HEK293T (cell line): ENCODE results near the gene TSKU.

Experiments
- CTCF ChIA-PET: fragments of 350-600 bp; formaldehyde crosslinking; extraction: SDS; loops from one replicate; lab custom pipeline; 2021; ENCODE audit warnings: antibody characterized with exemption, inconsistent platforms; lab: Yijun Ruan, JAX
- POLR2A ChIA-PET: fragments of 350-600 bp; formaldehyde crosslinking; extraction: SDS; loops from one replicate; lab custom pipeline; 2020; ENCODE audit warnings: antibody characterized with exemption, inconsistent platforms; lab: Yijun Ruan, JAX
- DNase-seq: peaks from one replicate; pipeline ENCODE4 v3.0.0; 2012; ENCODE audit warnings: mixed read lengths; ENCODE audit errors: extremely low spot score
- ARNT ChIP-seq: fragments of 450-650 bp; IDR thresholded peaks from 2 replicates; pipeline ENCODE4 v1.6.1; 2017; ENCODE audit warnings: mild to moderate bottlenecking
- BHLHE40 ChIP-seq: fragments of 450-650 bp; IDR thresholded peaks from 2 replicates; pipeline ENCODE4 v1.6.1; 2016; ENCODE audit warnings: mild to moderate bottlenecking, moderate library complexity, borderline replicate concordance
- CTBP1 ChIP-seq: fragments of 450-650 bp; IDR thresholded peaks from 2 replicates; pipeline ENCODE4 v1.6.1; 2016; ENCODE audit warnings: borderline replicate concordance
- ELF4 ChIP-seq: fragments of 450-650 bp; IDR thresholded peaks from 2 replicates; pipeline ENCODE4 v1.6.1; 2017; ENCODE audit warnings: antibody characterized with exemption
- FOXA1 ChIP-seq: fragments of 450-650 bp; IDR thresholded peaks from 2 replicates; pipeline ENCODE4 v1.6.1; 2016; ENCODE audit warnings: mild to moderate bottlenecking
- FOXK2 ChIP-seq: fragments of 450-650 bp; IDR thresholded peaks from 2 replicates; pipeline ENCODE4 v1.6.1; 2016; ENCODE audit warnings: mild to moderate bottlenecking
- FOXM1 ChIP-seq: fragments of 450-650 bp; IDR thresholded peaks from 2 replicates; pipeline ENCODE4 v1.6.1; 2017; ENCODE audit warnings: mild to moderate bottlenecking, borderline replicate concordance
- HDGF ChIP-seq: fragments of 450-650 bp; IDR thresholded peaks from 2 replicates; pipeline ENCODE4 v1.6.1; 2017; ENCODE audit warnings: antibody characterized with exemption, borderline replicate concordance
- L3MBTL2 ChIP-seq: fragments of 450-650 bp; conservative IDR thresholded peaks from 2 replicates; pipeline ENCODE4 v1.6.1; 2016; ENCODE audit warnings: mild to moderate bottlenecking
- LEF1 ChIP-seq: fragments of 450-650 bp; IDR thresholded peaks from 2 replicates; pipeline ENCODE4 v1.6.1; 2017; ENCODE audit warnings: mild to moderate bottlenecking, borderline replicate concordance
- NFRKB ChIP-seq: fragments of 450-650 bp; IDR thresholded peaks from 2 replicates; pipeline ENCODE4 v1.6.1; 2016; ENCODE audit warnings: mild to moderate bottlenecking, moderate library complexity
- SP1 ChIP-seq: fragments of 450-650 bp; IDR thresholded peaks from 2 replicates; pipeline ENCODE4 v1.6.1; 2017
- SUZ12 ChIP-seq: fragments of 450-650 bp; IDR thresholded peaks from 2 replicates; pipeline ENCODE4 v1.6.1; 2016; ENCODE audit warnings: mild to moderate bottlenecking
- TARDBP ChIP-seq: fragments of 450-650 bp; IDR thresholded peaks from 2 replicates; pipeline ENCODE4 v1.6.1; 2016
- ZNF384 ChIP-seq: fragments of 450-650 bp; IDR thresholded peaks from 2 replicates; pipeline ENCODE4 v1.6.1; 2016
- TF ChIP-seq, protein P1 (sequence below): fragments of 450-650 bp; IDR thresholded peaks from 2 replicates; pipeline ENCODE4 v1.6.1; 2016

The TSKU gene

DNA sequence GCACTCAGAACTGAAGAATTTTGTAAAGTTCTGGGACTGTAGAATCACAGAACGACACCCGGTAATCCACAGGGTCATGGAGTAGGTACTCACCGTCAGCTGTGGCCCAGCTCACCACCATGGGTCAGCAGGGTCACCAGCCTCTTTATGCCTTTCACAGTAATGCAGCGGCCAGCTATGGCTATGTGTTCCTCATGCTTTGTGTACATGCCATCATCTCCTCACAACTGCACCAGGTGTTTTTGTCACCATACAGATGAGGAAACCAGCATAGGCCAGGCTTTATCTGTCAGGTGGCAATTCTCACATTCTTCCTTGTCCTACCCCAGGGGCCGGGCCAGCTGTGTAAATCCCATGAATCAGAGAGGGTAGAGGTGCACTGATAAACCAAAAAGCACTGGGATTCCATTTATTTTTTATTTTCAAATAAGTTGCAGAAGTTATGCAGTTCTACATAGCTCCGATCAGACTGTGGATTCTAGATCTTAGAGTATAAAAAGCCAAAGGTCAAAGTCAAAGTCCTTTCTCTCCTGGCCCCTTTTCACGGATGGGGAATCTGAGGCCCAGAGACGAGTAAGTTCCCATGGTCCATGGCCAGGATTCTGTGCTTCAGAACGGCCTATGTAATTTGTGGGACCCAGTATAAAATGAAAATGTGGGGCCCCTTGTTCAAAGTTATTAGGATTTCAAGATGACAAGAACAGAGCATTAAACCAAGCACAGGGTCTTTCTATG is 17.5 kb downstream of the TSKU start:
- CTCF ChIA-PET = interaction anchor here (1.3 to 4.0 kb wide), 3 partner anchors 66 to 118 kb away, joined by 5 to 20 read pairs (median 16); no protein-coding TSS in a partner anchor
- no peak for DNase-seq
- no peak for TF ChIP-seq ELF4
- no peak for TF ChIP-seq SUZ12
- no peak for TF ChIP-seq BHLHE40
- TF ChIP-seq FOXM1 = no peak
- no peak for TF ChIP-seq FOXK2
- TF ChIP-seq SP1 = no peak
- no peak for TF ChIP-seq FOXA1
- TF ChIP-seq, protein P1, sequence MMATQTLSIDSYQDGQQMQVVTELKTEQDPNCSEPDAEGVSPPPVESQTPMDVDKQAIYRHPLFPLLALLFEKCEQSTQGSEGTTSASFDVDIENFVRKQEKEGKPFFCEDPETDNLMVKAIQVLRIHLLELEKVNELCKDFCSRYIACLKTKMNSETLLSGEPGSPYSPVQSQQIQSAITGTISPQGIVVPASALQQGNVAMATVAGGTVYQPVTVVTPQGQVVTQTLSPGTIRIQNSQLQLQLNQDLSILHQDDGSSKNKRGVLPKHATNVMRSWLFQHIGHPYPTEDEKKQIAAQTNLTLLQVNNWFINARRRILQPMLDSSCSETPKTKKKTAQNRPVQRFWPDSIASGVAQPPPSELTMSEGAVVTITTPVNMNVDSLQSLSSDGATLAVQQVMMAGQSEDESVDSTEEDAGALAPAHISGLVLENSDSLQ = no peak
- no peak for TF ChIP-seq ZNF384
- POLR2A ChIA-PET = no interaction called here

DNA sequence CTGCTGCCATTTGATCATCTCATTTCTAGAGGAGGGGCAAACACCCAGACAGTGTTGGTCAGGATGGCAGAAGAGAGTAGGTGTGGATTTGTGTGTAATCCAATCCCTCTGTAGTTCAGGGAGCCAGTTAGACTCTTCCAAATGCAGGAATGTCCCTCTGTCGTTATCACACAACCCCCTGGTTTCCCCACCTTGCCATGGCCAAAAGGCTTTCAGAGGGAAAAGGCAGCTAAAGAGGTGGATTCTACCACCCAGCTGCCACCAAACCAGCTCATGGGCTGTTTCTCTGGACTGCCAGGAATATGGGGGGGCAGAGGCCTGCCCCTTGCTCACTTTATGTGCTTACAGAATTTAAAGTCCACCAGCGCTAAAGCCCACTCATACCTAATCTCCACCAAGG is 18.1 kb downstream of the TSKU start:
- no peak for DNase-seq
- TF ChIP-seq NFRKB = no peak
- TF ChIP-seq ELF4 = no peak
- TF ChIP-seq ZNF384 = no peak
- no peak for TF ChIP-seq HDGF
- TF ChIP-seq FOXA1 = no peak
- TF ChIP-seq FOXM1 = no peak
- no peak for TF ChIP-seq ARNT
- TF ChIP-seq CTBP1 = no peak
- ChIA-PET CTCF (interaction anchor here (1.3 to 1.8 kb wide), 2 partner anchors 79 to 117 kb away, joined by 5 to 6 read pairs; no protein-coding TSS in a partner anchor), POLR2A (no interaction called here)

DNA sequence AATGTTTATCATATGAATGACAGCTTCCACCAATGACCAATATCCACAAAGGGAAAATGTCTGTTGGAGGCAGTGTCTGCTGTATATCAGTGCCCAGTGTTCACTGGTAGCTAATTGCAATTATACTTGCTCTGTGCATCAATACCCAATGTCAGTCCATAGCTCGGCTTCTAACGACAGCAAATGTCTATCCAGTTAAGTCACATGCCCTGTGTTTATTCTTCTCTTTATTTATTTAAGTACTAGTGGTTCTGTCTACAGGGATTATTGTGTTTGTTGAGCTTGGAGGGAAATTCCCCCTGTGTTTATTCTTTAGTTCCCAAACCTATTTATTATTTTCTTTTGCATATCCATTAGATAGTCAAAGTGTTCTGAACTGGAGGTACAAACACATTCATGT is 18.6 kb downstream of the TSKU start:
- ChIA-PET POLR2A (interaction anchor here (0.6 kb wide), 1 partner anchor 59 kb away, joined by 3 read pairs; no protein-coding TSS in a partner anchor), CTCF (interaction anchor here (1.3 to 1.8 kb wide), 2 partner anchors 80 to 117 kb away, joined by 5 to 6 read pairs; no protein-coding TSS in a partner anchor)
- DNase-seq = no peak
- TF ChIP-seq CTBP1 = no peak
- TF ChIP-seq SUZ12 = no peak
- no peak for TF ChIP-seq ELF4
- no peak for TF ChIP-seq FOXA1
- TF ChIP-seq SP1 = no peak
- TF ChIP-seq ARNT = no peak
- TF ChIP-seq LEF1 = no peak
- TF ChIP-seq HDGF = no peak
- TF ChIP-seq NFRKB = no peak

DNA sequence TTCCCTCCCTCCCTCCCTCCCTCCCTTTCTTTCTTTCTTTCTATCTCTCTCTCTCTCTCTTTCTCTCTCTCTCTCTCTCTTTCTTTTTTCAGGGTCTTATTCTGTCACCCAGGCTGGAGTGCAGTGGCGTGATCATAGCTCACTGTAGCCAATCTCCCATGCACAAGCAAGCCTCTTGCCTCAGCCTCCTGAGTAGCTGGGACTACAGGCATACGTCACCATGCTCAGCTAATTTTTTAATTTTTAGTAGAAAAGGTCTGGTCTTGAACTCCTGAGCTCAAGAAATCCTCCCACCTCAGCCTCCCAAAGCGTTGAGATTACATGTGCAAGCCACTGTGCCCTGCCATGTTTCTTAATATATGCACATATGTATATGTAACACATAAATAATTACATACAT is 19.0 kb downstream of the TSKU start:
- ChIA-PET CTCF (interaction anchor here (1.0 to 1.8 kb wide), 3 partner anchors 68 to 117 kb away, joined by 3 to 6 read pairs (median 5); no protein-coding TSS in a partner anchor), POLR2A (interaction anchor here (0.6 kb wide), 1 partner anchor 60 kb away, joined by 3 read pairs; no protein-coding TSS in a partner anchor)
- DNase-seq = no peak
- TF ChIP-seq NFRKB (no peak), HDGF (no peak), ARNT (no peak), L3MBTL2 (no peak), ELF4 (no peak), ZNF384 (no peak)
- TF ChIP-seq, protein P1 = no peak

DNA sequence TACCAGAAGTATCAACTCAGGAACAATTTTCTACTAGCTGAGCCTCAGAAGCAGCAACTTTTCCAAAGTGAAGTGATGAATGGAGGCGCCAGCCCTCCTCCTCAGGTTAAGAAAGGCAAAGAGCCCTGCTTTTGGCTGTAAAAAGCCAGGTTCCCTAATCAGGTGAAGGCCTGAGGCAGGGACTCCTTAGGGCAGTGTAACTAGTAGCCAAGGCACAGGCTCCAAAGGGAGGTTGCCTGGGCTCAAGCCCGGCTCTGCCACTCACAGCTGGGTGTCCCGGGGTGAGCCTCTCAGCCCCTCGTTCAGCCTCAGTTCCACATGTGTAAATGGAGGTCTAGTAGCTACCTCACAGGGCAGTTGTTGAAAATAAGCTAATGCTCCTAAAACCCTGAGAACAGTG is 19.5 kb downstream of the TSKU start:
- no peak for TF ChIP-seq LEF1
- no peak for TF ChIP-seq SUZ12
- TF ChIP-seq ZNF384 = no peak
- TF ChIP-seq ELF4 = no peak
- no peak for TF ChIP-seq NFRKB
- TF ChIP-seq L3MBTL2 = no peak
- TF ChIP-seq CTBP1 = no peak
- TF ChIP-seq, protein P1 = no peak
- no peak for TF ChIP-seq BHLHE40
- no peak for TF ChIP-seq HDGF
- no peak for TF ChIP-seq FOXK2
- no peak for TF ChIP-seq FOXM1
- no peak for TF ChIP-seq SP1
- no peak for TF ChIP-seq ARNT
- TF ChIP-seq FOXA1 = no peak
- no peak for TF ChIP-seq TARDBP
- CTCF ChIA-PET = interaction anchor here (1.0 to 1.8 kb wide), 2 partner anchors 69 to 81 kb away, joined by 3 to 6 read pairs; no protein-coding TSS in a partner anchor
- POLR2A ChIA-PET = no interaction called here
- no peak for DNase-seq

DNA sequence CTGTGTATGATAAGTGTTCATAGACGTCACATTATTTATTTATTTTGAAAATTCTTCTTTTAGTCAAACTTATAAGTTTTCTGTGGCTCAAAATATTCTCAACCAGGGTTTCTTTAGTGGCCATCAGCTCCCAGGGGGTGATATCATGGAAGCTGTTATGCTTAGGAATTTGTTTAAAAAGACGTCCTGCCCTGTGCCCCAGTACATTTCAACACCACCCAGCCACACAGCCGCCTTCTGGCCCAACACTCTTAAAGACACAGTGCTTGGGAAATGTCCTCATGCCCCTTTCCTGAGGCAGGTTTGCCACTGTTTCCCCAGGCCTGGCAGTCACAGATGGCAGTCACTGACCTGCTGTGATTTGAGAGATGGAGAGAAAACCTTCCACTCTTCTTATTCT is 19.9 kb downstream of the TSKU start:
- POLR2A ChIA-PET = no interaction called here
- no peak for DNase-seq
- TF ChIP-seq LEF1 = no peak
- no peak for TF ChIP-seq ZNF384
- TF ChIP-seq ELF4 = no peak
- TF ChIP-seq HDGF = no peak
- no peak for TF ChIP-seq ARNT
- TF ChIP-seq TARDBP = no peak
- no peak for TF ChIP-seq CTBP1
- TF ChIP-seq FOXK2 = no peak
- TF ChIP-seq NFRKB = no peak
- TF ChIP-seq L3MBTL2 = no peak
- TF ChIP-seq BHLHE40 = no peak
- no peak for TF ChIP-seq SUZ12
- TF ChIP-seq, protein P1 = no peak
- no peak for TF ChIP-seq FOXM1
- no peak for TF ChIP-seq SP1
- no peak for TF ChIP-seq FOXA1
- CTCF ChIA-PET = interaction anchor here (1.0 to 1.8 kb wide), 2 partner anchors 69 to 81 kb away, joined by 3 to 6 read pairs; no protein-coding TSS in a partner anchor
